Muscle layer of duodenum (tissue), 2 donors: ENCODE data around the gene PYGB.
"Not testable (repeated sequence)": the region's sequence is repeated elsewhere in the genome, so short reads cannot be mapped to it uniquely, and the experiment has no call there.

Experiments
- H3K27ac ChIP-seq: one replicate; pipeline ENCODE4 v1.7.0; 2013; ENCODE audit warnings: mild to moderate bottlenecking, low read length
- H3K27me3 ChIP-seq: one replicate; pipeline ENCODE4 v1.7.0; 2013; ENCODE audit warnings: low read depth, mild to moderate bottlenecking, control low read depth, low read length
- H3K36me3 ChIP-seq, 2 donors: one replicate each; pipeline ENCODE4 v1.7.0; 2013; ENCODE audit warnings: low read length in 2 of 2, control low read depth in 1 of 2, mild to moderate bottlenecking in 1 of 2; ENCODE audit not compliant: insufficient read depth in 2 of 2, control insufficient read depth in 1 of 2
- H3K4me1 ChIP-seq, 2 donors: one replicate each; pipeline ENCODE4 v1.7.0; 2013; ENCODE audit warnings: low read length in 2 of 2, mild to moderate bottlenecking in 2 of 2, control low read depth in 1 of 2, moderate library complexity in 1 of 2; ENCODE audit not compliant: insufficient read depth in 2 of 2, control insufficient read depth in 1 of 2
- H3K4me3 ChIP-seq, 2 donors: one replicate each; pipeline ENCODE4 v1.7.0; 2013; ENCODE audit warnings: low read length in 2 of 2, low read depth in 1 of 2, mild to moderate bottlenecking in 1 of 2
- H3K9me3 ChIP-seq, 2 donors: one replicate each; pipeline ENCODE4 v1.7.0; 2013; ENCODE audit warnings: low read length in 2 of 2, control low read depth in 1 of 2, mild to moderate bottlenecking in 1 of 2; ENCODE audit not compliant: control insufficient read depth in 1 of 2
- donor health status: healthy.

The PYGB gene

GRCh38 chr20:25259788-25260254 is 11.9 kb downstream of the PYGB start:
- peaks cover 2 to 18% of the 10 kb centered on the region in 2 donors for H3K4me1 ChIP-seq
- H3K27me3 ChIP-seq: no peaks in the 10 kb centered on the region
- no peaks in the 10 kb centered on the region for H3K9me3 ChIP-seq
- H3K36me3 ChIP-seq: peaks cover 12 to 19% of the 10 kb centered on the region in 2 donors
- H3K4me3 ChIP-seq: no peak overlapping the region
- no peak overlapping the region for H3K27ac ChIP-seq

GRCh38 chr20:25260770-25261437 is 13.0 kb downstream of the PYGB start:
- not testable (repeated sequence) for H3K27me3 ChIP-seq, H3K27ac ChIP-seq, H3K9me3 ChIP-seq, H3K4me3 ChIP-seq
- Histone ChIP-seq H3K4me1 (peaks cover 2 to 12% of the 10 kb centered on the region in 2 donors), H3K36me3 (peaks cover 12 to 19% of the 10 kb centered on the region in 2 donors)

- no peaks in the 10 kb centered on the region for H3K9me3 ChIP-seq
- H3K27me3 ChIP-seq: no peaks in the 10 kb centered on the region
- H3K4me3 ChIP-seq: no peak overlapping the region
- H3K36me3 ChIP-seq: peaks cover 29 to 42% of the 10 kb centered on the region in 2 donors
- no peaks in the 10 kb centered on the region for H3K4me1 ChIP-seq
- H3K27ac ChIP-seq: no peak overlapping the region
Observed at GRCh38 chr20:25269057-25269832, 21.4 kb downstream of the PYGB start.

- H3K4me1 ChIP-seq: no peaks in the 10 kb centered on the region
- H3K27ac ChIP-seq: no peak overlapping the region
- no peaks in the 10 kb centered on the region for H3K27me3 ChIP-seq
- no peak overlapping the region for H3K4me3 ChIP-seq
- H3K9me3 ChIP-seq: no peaks in the 10 kb centered on the region
- H3K36me3 ChIP-seq: peaks cover 31 to 47% of the 10 kb centered on the region in 2 donors
Observed at GRCh38 chr20:25269833-25270170, 21.9 kb downstream of the PYGB start.

- peaks cover 31 to 54% of the 10 kb centered on the region in 2 donors for H3K36me3 ChIP-seq
- H3K27ac ChIP-seq: no peak overlapping the region
- no peaks in the 10 kb centered on the region for H3K4me1 ChIP-seq
- H3K4me3 ChIP-seq: no peak overlapping the region
- no peaks in the 10 kb centered on the region for H3K27me3 ChIP-seq
- H3K9me3 ChIP-seq: no peaks in the 10 kb centered on the region
Observed at GRCh38 chr20:25270829-25271251, 23.0 kb downstream of the PYGB start.

GRCh38 chr20:25271486-25272222 is 23.8 kb downstream of the PYGB start:
- H3K36me3 ChIP-seq: peaks cover 31 to 58% of the 10 kb centered on the region in 2 donors
- no peak overlapping the region for H3K4me3 ChIP-seq
- no peaks in the 10 kb centered on the region for H3K27me3 ChIP-seq
- H3K9me3 ChIP-seq: no peaks in the 10 kb centered on the region
- no peaks in the 10 kb centered on the region for H3K4me1 ChIP-seq
- no peak overlapping the region for H3K27ac ChIP-seq

- H3K9me3 ChIP-seq: no peaks in the 10 kb centered on the region
- no peak overlapping the region for H3K27ac ChIP-seq
- H3K4me1 ChIP-seq: no peaks in the 10 kb centered on the region
- no peak overlapping the region for H3K4me3 ChIP-seq
- H3K27me3 ChIP-seq: no peaks in the 10 kb centered on the region
- peaks cover 33 to 65% of the 10 kb centered on the region in 2 donors for H3K36me3 ChIP-seq
Observed at GRCh38 chr20:25272223-25273000, 24.5 kb downstream of the PYGB start.

GRCh38 chr20:25273046-25273445 is 25.2 kb downstream of the PYGB start:
- Histone ChIP-seq H3K4me1 (no peaks in the 10 kb centered on the region), H3K27me3 (no peaks in the 10 kb centered on the region), H3K4me3 (no peak overlapping the region), H3K9me3 (no peaks in the 10 kb centered on the region), H3K36me3 (peaks cover 39 to 72% of the 10 kb centered on the region in 2 donors), H3K27ac (no peak overlapping the region)

GRCh38 chr20:25273541-25274358 is 25.9 kb downstream of the PYGB start:
- Histone ChIP-seq H3K27me3 (no peaks in the 10 kb centered on the region), H3K27ac (no peak overlapping the region), H3K36me3 (peaks cover 39 to 79% of the 10 kb centered on the region in 2 donors), H3K4me3 (no peak overlapping the region), H3K9me3 (no peaks in the 10 kb centered on the region), H3K4me1 (no peaks in the 10 kb centered on the region)

GRCh38 chr20:25274481-25274880 is 26.6 kb downstream of the PYGB start:
- no peak overlapping the region for H3K27ac ChIP-seq
- no peak overlapping the region for H3K4me3 ChIP-seq
- H3K9me3 ChIP-seq: no peaks in the 10 kb centered on the region
- H3K4me1 ChIP-seq: no peaks in the 10 kb centered on the region
- H3K36me3 ChIP-seq: peaks cover 39 to 81% of the 10 kb centered on the region in 2 donors
- no peaks in the 10 kb centered on the region for H3K27me3 ChIP-seq
